Stimulated activated CD4-positive, alpha-beta T cell treated with anti-CD3 and anti-CD28 coated beads, Interleukin-12 subunit alpha, Interleukin-12 subunit beta, amount 100 ng/mL, for 4 hours (primary cell): ENCODE results near the gene DCTN1.
"Not testable (repeated sequence)": the region's sequence is repeated elsewhere in the genome, so short reads cannot be mapped to it uniquely, and the experiment has no call there.

Source experiments
- DNase-seq: peaks from one replicate; pipeline ENCODE4 v3.0.0-alpha.2; 2020

Gene DCTN1

GRCh38 chr2:74368499-74368898, 11.6 kb downstream of the DCTN1 start:
- DNase-seq, result no peak

GRCh38 chr2:74367789-74368188, 12.3 kb downstream of the DCTN1 start:
- DNase-seq, result no peak

GRCh38 chr2:74366036-74366435, 14.1 kb downstream of the DCTN1 start:
- no peak for DNase-seq

- DNase-seq, result no peak
These were observed 15.3 kb downstream of the DCTN1 start for GRCh38 chr2:74364533-74365505.

GRCh38 chr2:74361327-74361726, 18.8 kb downstream of the DCTN1 start:
- no peak for DNase-seq

- DNase-seq, result no peak
These were observed 22.5 kb downstream of the DCTN1 start for GRCh38 chr2:74357627-74358026.

GRCh38 chr2:74349889-74350288, 30.2 kb downstream of the DCTN1 start:
- DNase-seq, result no peak

GRCh38 chr2:74347742-74348141, 32.4 kb downstream of the DCTN1 start:
- DNase-seq, result no peak

- DNase-seq, result no peak
These were observed 32.8 kb downstream of the DCTN1 start for GRCh38 chr2:74347303-74347702.

- no peak for DNase-seq
These were observed 34.7 kb downstream of the DCTN1 start for GRCh38 chr2:74345272-74345943.

- DNase-seq, result no peak
These were observed 36.8 kb downstream of the DCTN1 start, which contains the start of gene SLC4A5 for GRCh38 chr2:74343316-74343715. TSS of gene SLC4A5 (minus strand) at chr2:74343416. CDS start at chr2:74315023, 28,393 bp downstream.

- not testable (repeated sequence) for DNase-seq
These were observed 43.9 kb downstream of the DCTN1 start for GRCh38 chr2:74336227-74336626.

- DNase-seq, result peak; percentile 72
These were observed 45.2 kb downstream of the DCTN1 start for GRCh38 chr2:74334931-74335333.

GRCh38 chr2:74333896-74334586, 46.1 kb downstream of the DCTN1 start:
- no peak for DNase-seq

- no peak for DNase-seq
These were observed 46.9 kb downstream of the DCTN1 start for GRCh38 chr2:74333175-74333574.

GRCh38 chr2:74332550-74333174, 47.4 kb downstream of the DCTN1 start:
- no peak for DNase-seq

- DNase-seq, result no peak
These were observed 51.5 kb downstream of the DCTN1 start for GRCh38 chr2:74328573-74328972.

GRCh38 chr2:74328074-74328473, 52.0 kb downstream of the DCTN1 start:
- DNase-seq, result no peak

- no peak for DNase-seq
These were observed 52.5 kb downstream of the DCTN1 start for GRCh38 chr2:74327627-74328026.

GRCh38 chr2:74327199-74327598, 52.9 kb downstream of the DCTN1 start:
- DNase-seq, result no peak

GRCh38 chr2:74325815-74326214, 54.3 kb downstream of the DCTN1 start:
- no peak for DNase-seq

GRCh38 chr2:74321737-74322136, 58.4 kb downstream of the DCTN1 start:
- no peak for DNase-seq

- DNase-seq, result no peak
These were observed 62.4 kb downstream of the DCTN1 start for GRCh38 chr2:74317701-74318100.
